Breast epithelium (tissue), 3 donors: ENCODE data around the gene FEM1A.

Experiments
- POLR2AphosphoS5 ChIP-seq, 3 donors: sonication (generic); formaldehyde crosslinking; IDR thresholded peaks; one replicate each; pipeline ENCODE4 v1.6.1; 2017; ENCODE audit warnings: antibody characterized with exemption in 3 of 3
- TF ChIP-seq, protein P1 (sequence below), 3 donors: fragments of 450-650 bp; IDR thresholded peaks; one replicate each; pipeline ENCODE4 v1.5.1; 2016 to 2017; ENCODE audit warnings: antibody characterized with exemption in 3 of 3, mild to moderate bottlenecking in 3 of 3, moderate library complexity in 3 of 3

DNA sequence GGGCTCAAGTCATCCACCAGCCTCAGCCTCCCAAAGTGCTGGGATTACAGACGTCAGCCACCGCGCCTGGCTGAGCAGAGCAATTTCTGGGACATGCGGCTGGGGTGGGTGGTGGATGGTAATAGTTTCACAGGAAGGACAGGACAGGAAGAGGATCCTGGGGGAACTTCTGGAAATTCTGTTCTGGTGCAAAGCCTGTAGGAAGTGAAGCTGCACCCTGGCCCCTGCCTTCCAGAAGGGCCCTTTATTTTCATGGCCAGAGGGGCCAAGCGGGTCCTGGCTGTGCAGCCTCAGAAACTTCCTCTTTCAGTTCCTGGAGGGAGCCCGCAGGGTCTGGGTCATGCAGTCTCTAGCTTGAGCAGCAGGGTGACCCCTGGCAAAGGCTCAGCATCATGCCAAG, 15.7 kb downstream of the FEM1A start:
- TF ChIP-seq, protein P1, sequence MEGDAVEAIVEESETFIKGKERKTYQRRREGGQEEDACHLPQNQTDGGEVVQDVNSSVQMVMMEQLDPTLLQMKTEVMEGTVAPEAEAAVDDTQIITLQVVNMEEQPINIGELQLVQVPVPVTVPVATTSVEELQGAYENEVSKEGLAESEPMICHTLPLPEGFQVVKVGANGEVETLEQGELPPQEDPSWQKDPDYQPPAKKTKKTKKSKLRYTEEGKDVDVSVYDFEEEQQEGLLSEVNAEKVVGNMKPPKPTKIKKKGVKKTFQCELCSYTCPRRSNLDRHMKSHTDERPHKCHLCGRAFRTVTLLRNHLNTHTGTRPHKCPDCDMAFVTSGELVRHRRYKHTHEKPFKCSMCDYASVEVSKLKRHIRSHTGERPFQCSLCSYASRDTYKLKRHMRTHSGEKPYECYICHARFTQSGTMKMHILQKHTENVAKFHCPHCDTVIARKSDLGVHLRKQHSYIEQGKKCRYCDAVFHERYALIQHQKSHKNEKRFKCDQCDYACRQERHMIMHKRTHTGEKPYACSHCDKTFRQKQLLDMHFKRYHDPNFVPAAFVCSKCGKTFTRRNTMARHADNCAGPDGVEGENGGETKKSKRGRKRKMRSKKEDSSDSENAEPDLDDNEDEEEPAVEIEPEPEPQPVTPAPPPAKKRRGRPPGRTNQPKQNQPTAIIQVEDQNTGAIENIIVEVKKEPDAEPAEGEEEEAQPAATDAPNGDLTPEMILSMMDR (IDR thresholded peaks at IDR 0.05) = no peak
- TF ChIP-seq POLR2AphosphoS5 (IDR thresholded peaks at IDR 0.05) = no peak
